ENCODE results near the gene GARS1.

DNA sequence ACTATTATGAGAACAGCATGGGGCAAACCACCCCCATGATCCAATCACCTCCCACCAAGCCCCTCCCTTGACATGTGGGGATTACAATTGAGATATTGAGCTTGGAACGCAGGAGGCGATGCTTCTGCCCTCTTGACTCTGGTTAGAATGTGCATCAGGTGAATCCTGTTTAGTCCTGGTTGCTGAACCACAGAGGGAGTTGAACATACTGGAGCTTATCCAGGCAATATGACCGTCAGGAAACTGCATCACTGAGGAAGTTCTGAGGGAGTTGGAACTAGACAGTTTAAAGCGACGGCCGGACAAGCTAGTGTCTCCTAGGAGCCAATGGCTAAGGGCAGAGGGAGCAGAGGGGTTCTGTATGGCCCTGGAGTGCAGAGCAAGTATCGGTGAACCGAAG lies 31.8 kb upstream of the GARS1 start:
- TF ChIP-seq, protein P1, sequence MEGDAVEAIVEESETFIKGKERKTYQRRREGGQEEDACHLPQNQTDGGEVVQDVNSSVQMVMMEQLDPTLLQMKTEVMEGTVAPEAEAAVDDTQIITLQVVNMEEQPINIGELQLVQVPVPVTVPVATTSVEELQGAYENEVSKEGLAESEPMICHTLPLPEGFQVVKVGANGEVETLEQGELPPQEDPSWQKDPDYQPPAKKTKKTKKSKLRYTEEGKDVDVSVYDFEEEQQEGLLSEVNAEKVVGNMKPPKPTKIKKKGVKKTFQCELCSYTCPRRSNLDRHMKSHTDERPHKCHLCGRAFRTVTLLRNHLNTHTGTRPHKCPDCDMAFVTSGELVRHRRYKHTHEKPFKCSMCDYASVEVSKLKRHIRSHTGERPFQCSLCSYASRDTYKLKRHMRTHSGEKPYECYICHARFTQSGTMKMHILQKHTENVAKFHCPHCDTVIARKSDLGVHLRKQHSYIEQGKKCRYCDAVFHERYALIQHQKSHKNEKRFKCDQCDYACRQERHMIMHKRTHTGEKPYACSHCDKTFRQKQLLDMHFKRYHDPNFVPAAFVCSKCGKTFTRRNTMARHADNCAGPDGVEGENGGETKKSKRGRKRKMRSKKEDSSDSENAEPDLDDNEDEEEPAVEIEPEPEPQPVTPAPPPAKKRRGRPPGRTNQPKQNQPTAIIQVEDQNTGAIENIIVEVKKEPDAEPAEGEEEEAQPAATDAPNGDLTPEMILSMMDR (IDR thresholded peaks at IDR 0.05; ENCODE audit: low read length) = no peak
- no peak for TF ChIP-seq EZH2 (IDR thresholded peaks at IDR 0.05; ENCODE audit: borderline replicate concordance, low read length)
